Measurements from ENCODE around the gene AKAP6.

AKAP6 gene

GRCh38 chr14:32332415-32333316 is 3.6 kb downstream of the AKAP6 start:
- DNase-seq (ENCODE audit: low read depth): no peak

GRCh38 chr14:32336702-32337101 is 7.6 kb downstream of the AKAP6 start:
- no peak for DNase-seq (ENCODE audit: low read depth)

- no peak for DNase-seq (ENCODE audit: low read depth)
These were observed 8.7 kb downstream of the AKAP6 start for GRCh38 chr14:32337759-32338158.

- DNase-seq (ENCODE audit: low read depth): no peak
These were observed 10.1 kb downstream of the AKAP6 start for GRCh38 chr14:32339188-32339587.

GRCh38 chr14:32341947-32342846 is 13.1 kb downstream of the AKAP6 start:
- no peak for DNase-seq (ENCODE audit: low read depth)

- DNase-seq (ENCODE audit: low read depth): no peak
These were observed 13.7 kb downstream of the AKAP6 start for GRCh38 chr14:32342847-32343194.

- no peak for DNase-seq (ENCODE audit: low read depth)
These were observed 14.9 kb downstream of the AKAP6 start for GRCh38 chr14:32343926-32344430.

- DNase-seq (ENCODE audit: low read depth): no peak
These were observed 16.3 kb downstream of the AKAP6 start for GRCh38 chr14:32345311-32345791.

GRCh38 chr14:32349322-32349721 is 20.2 kb downstream of the AKAP6 start:
- no peak for DNase-seq (ENCODE audit: low read depth)

- no peak for DNase-seq (ENCODE audit: low read depth)
These were observed 20.9 kb downstream of the AKAP6 start for GRCh38 chr14:32350020-32350419.

GRCh38 chr14:32352631-32353030 is 23.5 kb downstream of the AKAP6 start:
- no peak for DNase-seq (ENCODE audit: low read depth)

GRCh38 chr14:32354716-32355115 is 25.6 kb downstream of the AKAP6 start:
- no peak for DNase-seq (ENCODE audit: low read depth)

- DNase-seq (ENCODE audit: low read depth): no peak
These were observed 29.7 kb downstream of the AKAP6 start for GRCh38 chr14:32358781-32359180.

- DNase-seq (ENCODE audit: low read depth): no peak
These were observed 32.6 kb downstream of the AKAP6 start for GRCh38 chr14:32361674-32362073.

GRCh38 chr14:32363761-32364160 is 34.7 kb downstream of the AKAP6 start:
- no peak for DNase-seq (ENCODE audit: low read depth)

GRCh38 chr14:32364941-32365340 is 35.8 kb downstream of the AKAP6 start:
- no peak for DNase-seq (ENCODE audit: low read depth)

GRCh38 chr14:32366256-32366879 is 37.3 kb downstream of the AKAP6 start:
- DNase-seq (ENCODE audit: low read depth): no peak

- DNase-seq (ENCODE audit: low read depth): no peak
These were observed 37.9 kb downstream of the AKAP6 start for GRCh38 chr14:32366986-32367385.

GRCh38 chr14:32367516-32367915 is 38.4 kb downstream of the AKAP6 start:
- DNase-seq (ENCODE audit: low read depth): no peak

GRCh38 chr14:32368107-32368506 is 39.0 kb downstream of the AKAP6 start:
- no peak for DNase-seq (ENCODE audit: low read depth)

- no peak for DNase-seq (ENCODE audit: low read depth)
These were observed 41.6 kb downstream of the AKAP6 start for GRCh38 chr14:32370714-32371113.

- no peak for DNase-seq (ENCODE audit: low read depth)
These were observed 43.1 kb downstream of the AKAP6 start for GRCh38 chr14:32372154-32372553.
